HG02943 (cell line): Measurements from ENCODE around the gene COLEC12.

Experiments
- ATAC-seq: cut with Tn5 transposase; IDR thresholded peaks from one replicate; pipeline ENCODE4 v1.9.1; 2021; ENCODE audit warnings: mild to moderate bottlenecking, low read depth, moderate library complexity; ENCODE audit not compliant: unreplicated experiment

Gene COLEC12

DNA sequence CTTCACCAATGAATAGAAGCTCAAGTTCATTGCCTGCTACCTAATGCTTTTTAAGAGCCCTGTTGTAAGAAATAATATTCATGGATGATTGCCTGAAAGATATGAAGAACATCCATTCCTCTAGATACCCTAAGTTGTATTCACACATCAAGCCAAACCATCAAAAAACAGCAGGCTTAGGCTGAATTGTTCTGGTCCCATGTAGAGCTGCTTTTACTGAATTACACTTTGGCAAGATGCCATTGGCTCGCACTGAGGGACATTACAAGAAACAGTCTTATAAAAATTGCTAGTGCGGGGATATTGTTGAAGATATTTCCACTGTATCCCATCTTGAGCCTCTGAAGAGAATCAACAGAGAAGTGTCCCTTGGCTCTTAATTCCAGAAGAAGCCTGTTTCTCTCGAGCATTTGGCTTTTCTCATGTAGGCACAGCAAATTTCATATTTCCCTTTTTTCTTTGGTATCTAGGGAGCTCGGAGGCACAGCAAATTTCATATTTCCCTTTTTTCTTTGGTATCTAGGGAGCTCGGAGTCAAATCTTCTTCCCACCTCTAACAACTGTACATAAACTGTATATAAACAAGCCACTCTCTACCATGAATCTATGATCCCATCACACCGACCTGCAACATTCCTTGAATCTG is 107.5 kb downstream of the COLEC12 start:
- ATAC-seq = no peak

DNA sequence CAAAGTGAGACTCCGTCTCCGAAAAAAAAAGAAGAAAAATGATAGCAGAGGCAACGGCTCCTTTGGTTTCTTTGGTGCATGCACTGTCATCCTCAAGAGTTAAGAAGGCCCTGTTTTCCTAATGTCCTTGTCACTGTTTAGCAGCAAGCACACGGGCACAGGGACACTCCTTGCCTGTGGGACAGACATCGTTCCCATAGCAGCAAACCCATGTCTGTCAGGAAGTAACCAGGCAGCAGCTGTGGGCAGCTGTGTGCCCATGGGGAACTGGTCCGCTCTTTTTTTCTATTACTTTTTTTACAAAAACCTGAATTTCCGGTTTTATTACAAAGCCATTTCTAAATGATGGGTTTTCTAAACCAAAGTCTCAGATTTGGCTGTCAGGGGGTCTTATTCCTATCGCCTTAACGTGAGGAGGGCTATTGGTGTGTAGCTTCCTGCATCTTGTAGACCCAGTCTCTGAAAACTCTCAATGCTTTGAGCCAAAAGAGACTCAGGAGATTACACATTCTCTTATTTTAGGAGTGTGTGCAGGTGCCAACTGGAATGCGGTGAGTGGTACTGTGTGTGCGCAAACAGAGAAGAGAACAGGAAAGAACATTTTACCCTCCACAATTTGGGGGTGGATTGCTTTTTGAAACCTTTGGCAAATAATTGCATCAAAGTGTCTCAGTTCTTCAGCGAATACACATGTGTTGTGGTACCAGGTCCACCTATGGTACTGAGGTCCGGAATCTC is 109.6 kb downstream of the COLEC12 start:
- no peak for ATAC-seq

DNA sequence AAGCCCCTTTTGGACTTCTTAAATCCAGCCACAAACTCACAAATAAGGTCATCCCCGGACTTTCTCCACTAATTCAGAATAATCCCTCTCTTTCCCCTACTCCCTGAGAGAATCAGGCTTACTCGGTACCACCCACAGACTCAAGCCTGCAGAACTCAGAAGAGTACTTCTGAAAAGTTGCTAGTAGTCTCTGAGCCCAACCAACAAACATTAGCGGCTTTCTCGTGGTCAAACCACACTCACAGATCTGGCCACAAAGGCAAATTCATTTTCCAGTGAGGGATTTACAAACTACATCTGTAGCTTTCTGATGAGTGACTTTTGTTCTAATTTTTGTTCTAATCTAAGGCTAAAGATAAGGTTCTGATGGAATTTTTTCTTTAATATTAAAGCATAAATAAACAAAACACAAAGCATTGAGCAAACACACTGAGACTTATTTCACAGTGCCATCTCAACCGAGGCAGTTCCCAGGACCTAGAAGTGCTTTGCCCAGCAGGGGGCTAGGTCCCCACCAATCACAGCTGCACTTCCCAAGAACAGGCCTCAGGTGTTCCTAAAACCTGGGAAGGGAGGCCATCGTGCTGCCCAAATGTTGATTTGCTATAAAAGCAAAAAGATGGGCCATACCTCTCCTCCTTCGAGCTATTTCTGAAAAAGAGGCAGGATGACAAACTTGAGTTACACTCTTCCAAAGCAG is 110.7 kb downstream of the COLEC12 start:
- no peak for ATAC-seq

DNA sequence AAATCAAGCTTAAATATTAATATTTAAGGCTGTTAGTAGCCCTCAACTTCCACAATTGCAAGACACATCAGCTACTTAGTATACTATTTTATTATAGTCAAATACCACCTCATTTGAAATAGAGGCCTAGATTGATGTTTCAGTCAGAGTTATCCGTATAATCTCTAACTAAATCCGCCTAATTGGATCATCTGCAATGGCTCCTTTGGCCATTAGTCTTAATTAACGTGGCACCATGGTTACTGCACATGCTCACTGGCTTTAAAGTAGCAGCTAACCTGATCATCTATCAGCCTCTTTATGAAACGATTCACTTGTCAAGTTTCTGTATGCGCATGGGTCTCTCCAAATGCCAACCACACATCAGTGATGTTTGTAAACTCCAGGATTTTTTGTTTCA is 112.3 kb downstream of the COLEC12 start:
- ATAC-seq = no peak

DNA sequence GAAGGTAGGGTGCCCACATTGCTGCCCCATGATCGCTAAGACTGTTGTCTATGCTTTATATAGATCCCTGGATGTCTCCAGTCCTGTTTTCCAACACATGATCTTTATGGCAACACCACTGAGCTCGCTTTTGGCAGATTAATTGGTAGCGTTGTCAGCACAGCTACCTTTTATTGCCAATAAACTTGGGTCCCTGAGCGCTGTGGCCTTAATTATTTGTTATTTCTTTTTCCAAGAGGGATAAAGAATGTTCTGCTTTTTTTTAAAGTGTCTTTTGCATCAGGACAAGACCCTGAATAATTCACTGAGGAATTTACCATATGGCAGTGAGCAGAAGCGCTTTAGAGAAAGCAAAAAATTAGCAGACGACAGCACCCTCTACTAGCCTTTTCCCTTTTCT is 113.5 kb downstream of the COLEC12 start:
- no peak for ATAC-seq

DNA sequence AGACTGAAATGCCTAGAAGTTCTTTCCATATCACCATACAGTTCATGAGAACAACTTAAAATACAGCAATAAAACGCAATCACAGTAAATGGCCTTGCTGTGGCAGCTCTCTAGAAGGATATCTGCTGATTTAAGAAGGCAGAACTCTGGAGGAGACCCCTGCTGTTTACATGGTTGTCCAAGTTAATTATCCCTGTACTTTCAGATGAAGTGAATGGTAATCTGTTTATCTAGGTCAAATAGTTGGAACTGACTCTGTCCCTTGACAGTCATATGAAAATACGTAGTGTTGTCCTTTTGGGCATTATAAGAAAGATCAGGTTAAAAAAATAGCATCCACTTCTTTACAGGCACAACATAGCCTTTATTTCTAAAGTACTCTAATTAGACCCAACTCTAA is 115.6 kb downstream of the COLEC12 start:
- no peak for ATAC-seq

DNA sequence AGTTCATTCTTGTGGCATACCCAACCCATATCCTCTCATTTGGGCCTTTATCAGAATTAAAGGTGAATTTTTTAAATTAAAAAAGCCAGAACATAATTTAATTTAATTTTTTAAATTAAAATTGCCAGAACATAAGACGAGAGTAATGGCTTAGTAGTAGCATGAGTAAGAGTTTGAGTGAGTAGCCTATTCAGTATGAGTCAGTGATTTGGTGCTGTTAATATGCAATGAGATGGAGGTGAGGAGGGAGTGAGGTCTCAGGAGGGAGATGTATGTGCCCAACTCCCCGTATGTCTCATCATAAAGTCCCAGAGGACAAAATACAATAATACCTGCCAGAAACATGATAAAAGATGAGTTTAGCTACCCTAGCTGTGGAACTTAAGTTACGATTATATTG is 117.4 kb downstream of the COLEC12 start:
- no peak for ATAC-seq

DNA sequence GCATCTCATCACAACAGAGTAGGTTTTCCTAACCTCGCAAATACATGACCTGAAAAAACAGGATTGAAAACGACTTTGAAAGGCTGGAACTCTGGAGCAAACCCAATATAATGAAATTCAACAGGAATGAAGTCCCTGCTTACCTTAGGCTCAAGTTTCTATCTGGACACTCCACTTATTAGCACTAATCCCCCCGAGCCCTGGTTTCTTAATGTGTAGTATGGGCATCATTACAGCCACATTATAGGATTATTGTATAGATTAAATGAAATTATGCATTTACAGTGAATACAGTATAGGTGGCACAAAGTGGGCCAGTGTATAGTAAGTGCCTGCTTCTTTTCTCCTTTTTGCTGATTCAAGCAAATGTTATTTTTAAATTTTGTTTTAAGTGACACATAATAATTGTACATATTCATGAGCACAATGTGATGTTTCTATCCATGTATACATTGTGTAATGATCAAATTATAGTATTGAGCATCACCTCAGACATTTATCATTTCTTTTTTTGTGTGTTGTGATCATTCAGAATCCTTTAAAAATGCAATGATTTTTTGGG is 118.0 kb downstream of the COLEC12 start:
- no peak for ATAC-seq

DNA sequence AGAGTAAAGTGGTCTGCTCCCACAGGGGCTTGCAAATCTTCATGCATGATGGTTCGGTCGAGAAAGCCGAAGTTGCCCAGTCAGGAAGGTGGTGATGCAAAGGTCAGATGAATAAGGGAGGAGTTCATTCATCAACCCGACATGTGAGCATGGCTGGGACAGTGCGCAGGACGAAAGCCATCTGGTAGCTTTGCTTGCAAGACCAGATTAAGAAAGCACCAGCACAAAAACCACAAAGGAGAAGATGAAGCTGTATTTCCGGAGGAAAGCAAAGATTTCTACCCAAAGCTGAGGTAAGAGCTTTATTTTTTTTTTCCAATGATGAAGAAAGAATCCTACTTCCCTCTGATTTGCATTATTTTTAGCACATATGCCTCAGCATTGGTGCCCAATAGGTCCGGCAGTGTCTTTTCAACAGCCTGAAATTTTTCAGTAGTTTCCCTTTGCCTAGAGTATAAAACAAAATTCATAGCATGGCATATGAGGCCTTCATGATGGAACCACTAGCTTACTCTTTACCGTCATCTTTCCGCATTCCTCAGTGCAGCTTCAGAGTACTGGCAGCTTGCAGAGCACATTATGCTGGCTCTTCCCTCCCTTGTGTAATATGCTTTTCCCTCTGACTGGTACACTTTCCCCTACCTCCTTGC is 120.7 kb downstream of the COLEC12 start:
- no peak for ATAC-seq

DNA sequence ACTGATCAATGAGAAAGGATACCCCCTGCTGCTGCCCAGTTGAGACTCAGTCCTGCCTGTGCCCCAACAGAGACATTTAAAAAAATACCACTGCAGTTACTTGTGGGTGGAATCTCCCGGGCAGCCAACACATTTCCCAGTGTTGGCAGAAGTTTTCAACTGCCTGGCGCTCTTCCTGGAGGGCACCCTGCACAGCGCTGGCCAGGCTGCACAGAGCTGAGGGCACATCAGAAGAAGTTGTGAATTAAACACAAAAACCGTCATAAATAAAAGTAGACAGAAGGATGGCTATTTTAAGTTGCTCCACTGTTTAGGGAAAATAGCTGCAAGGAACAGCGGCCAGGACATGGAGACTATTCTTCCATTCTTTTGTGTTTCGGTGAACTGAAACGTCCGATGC is 122.4 kb downstream of the COLEC12 start:
- ATAC-seq = no peak

DNA sequence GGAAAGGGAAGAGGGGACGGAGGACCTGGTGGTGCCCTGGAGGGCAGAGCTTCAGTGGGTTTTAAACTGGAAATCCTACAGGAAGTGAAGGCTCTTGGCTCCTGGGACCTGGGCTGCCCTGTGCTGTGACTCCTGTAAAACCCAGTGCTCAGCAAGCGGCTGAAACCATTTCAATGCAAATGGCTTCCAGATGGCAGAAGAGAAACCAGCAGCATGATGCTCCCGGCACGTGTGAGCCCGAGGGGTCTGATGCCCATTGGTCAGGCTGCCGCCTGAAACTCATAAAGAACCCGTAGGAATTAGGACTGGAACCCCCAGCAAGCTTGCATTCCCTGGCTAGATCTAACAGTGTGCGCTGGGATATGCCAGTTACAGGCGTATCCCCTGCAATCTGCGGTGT is 123.4 kb downstream of the COLEC12 start:
- no peak for ATAC-seq

DNA sequence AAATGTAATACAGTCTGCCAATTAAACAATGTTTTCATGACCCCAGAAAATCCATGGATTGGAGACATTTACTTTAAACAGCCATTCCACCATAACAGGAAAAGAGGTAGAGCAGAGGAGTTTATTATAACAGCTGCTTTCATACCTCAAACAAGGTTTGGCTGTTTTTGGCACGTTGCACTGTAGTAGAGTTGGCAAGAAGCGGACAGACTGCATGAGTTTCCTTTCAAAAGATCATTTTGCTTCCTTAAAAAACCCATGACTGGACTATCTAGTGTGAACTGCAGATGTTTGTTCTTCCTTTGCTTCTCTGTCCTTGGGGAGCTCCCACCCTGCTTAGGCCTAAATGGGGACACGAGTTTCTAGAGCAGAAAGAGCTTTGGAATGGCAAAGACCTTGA is 124.2 kb downstream of the COLEC12 start:
- ATAC-seq = no peak

DNA sequence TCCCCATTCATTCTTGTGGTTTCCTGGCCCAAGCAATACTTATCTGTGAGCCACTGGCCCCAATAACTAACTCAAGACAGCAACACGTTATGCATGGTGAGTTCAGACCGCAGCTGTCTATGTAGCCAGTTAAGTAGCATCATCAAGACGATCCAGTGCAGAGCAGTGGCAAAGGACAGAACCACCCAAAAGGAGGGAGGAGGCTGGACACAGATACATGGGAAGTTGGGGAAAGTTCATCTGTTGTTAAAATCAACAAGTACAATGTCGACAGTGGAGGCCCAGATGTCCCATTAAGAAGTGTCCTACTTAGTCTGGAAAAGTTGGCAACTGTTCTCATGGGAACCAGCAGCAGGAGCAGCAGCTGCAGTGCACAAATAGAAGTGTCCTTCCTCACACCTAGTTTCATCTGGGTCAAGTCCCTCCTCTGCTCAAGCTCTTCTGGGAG is 125.8 kb downstream of the COLEC12 start:
- peak; percentile 63 for ATAC-seq

DNA sequence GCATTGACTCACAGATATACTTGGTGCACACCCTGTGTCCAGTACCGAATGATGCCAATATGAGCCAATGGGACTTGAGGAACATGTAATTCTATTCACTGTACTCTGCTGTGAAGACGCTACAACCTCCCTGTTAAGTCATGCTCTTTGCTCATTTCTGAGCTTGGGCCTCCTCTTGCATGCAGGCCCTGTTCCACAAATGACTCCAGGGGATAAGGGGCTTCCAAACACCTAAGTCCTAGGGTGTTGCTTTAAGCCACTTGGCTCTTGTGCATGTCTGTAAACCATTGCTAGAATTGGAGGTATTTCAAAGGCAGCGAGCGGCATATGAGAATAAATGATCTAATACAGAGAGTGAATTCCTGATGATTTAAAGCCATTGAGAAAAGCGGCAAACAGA is 126.7 kb downstream of the COLEC12 start:
- ATAC-seq = no peak

DNA sequence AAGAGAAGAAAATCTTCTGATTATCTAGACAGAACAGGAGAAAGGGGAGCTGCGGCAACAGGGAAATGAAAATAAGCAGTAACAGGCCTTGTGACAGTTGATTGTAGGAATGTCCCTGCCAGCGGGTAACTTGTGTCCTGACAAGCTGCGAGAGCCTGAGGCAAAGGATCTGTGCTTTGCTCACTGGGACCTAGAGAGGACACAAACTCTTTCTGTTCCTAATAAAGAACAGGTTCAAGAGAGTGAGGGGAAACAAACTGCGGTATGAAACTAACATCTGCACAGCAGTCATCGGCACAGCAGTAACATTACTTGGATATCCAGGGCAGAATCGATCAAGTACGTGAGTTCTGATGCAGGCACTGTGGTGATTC is 128.9 kb downstream of the COLEC12 start:
- no peak for ATAC-seq

DNA sequence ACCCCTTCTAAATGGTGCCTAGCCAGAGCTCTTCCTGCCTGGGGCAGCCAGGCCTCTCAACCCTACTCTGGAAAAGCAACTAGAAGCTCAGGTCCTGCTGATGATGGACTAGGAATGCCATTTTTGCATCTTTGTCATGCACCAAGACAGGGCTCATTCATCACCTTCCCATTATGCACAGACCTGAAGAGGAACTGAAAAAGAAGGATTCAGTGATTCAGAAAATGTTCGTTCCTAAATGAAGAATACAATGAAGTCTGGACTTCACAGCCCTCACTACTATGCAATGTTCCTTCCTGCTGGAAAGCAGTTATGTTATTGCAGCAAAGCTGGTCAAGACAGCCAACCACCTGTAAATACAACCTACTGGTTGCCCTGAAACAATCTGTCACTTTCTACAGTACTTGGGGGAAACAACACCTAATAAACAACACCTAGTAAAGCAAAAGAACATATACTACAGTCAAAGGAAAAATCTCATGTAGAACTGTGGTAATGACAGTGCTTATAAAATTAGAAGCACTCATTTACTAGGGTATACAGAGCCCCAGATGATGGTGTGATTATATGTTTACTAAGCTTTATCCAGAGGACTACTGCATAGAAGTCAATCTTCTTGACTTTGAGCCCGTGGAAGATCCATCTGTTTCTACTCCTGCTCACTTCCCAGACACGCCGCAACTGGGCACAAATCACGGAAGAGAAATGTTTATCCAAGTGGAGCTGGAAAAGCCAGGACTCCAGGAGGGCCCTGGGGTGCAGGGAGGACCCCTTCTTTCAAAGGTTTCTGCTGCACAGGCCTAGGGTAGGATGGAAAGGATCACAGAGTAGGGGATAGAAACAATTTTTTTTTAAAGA is 129.5 kb downstream of the COLEC12 start:
- ATAC-seq = no peak

DNA sequence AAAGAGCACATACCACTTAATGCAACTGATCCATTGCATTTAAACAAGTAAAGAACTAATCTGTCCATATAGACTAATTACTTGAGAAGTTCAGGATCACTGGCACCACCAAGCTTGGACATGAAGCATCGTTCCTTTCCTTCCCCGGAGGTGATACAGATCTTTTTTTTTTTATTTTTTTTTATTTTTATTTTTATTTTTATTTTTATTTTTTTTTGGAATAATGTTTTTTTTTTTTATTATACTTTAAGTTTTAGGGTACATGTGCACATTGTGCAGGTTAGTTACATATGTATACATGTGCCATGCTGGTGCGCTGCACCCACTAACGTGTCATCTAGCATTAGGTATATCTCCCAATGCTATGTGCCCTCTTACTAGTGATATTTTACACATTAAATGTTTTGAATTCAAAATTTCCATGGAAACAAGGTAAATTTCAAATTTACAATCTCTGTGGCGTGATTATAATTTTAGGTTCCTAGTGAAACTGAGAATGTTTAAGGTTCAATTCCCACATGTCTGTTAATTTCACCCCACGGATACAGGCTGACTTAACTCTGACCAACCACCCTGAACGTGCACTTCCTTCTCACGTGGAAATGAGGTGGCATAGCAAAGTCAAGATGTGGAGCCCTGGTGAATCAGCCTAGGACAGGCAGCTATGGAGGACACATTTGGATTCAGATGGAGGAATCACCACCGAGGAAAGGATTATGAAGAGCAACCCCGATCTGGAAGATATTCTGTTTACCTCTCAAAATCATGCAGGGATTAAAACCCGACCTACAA is 131.1 kb downstream of the COLEC12 start:
- no peak for ATAC-seq

DNA sequence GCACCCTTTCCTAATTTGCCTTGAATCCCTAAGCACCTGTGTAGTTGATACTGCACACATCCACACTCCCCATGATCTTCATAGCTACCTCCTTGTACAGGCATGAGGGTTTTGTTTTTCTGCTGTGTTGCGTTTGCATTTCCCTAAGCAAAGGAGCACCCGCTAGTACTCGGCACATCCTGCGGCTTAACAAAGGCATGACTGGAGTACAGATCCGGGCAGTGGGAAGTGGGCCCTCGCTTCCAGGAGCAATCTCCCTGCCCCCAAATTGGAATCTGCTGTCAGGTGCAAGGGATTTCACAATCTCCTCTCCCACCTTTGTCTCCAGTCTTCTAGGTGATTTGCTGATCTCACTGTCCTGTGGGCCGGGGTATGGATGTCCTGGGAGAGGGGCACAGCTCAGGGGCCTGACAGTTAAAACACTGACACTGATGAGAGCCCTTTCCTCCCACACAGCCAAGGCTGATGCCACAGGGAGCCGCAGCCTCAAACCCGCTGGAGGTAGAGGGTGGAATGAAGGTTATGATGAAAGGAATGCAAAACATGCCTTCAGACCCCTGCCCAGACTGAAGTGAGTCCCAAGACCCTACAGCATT is 133.9 kb downstream of the COLEC12 start:
- no peak for ATAC-seq

DNA sequence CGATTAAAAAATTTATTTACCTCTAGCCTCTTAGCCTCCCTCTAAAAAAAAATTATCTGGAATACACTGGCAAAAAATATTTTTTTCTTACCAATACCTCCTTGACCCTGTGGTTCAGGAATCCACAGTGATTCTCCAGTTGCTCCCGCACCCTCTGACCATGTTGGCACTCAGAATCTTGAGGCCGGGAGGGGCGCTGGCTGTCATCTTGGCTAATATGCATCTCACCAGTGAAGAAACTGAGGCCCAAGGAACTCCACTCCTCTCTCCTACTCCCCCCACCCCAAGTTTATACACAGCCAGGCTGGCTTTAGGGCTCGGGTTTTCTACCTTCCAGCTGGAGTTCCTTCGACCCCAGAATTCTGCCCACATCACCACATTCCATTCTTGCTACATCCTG is 134.8 kb downstream of the COLEC12 start:
- no peak for ATAC-seq
